PC-9 (cell line): ENCODE data around the gene AOAH.

ENCODE experiments used
- EZH2 ChIP-seq: fragments of 200-600 bp; sonication (generic); IDR thresholded peaks from 2 replicates; pipeline ENCODE4 v1.8.0; 2017; ENCODE audit warnings: antibody characterized with exemption, low read depth
- TF ChIP-seq, protein P1 (sequence below): fragments of 200-600 bp; sonication (generic); conservative IDR thresholded peaks from 2 replicates; pipeline ENCODE4 v1.6.1; 2017; ENCODE audit warnings: mixed run types, antibody characterized with exemption, mild to moderate bottlenecking, moderate library complexity

- TF ChIP-seq, protein P1, sequence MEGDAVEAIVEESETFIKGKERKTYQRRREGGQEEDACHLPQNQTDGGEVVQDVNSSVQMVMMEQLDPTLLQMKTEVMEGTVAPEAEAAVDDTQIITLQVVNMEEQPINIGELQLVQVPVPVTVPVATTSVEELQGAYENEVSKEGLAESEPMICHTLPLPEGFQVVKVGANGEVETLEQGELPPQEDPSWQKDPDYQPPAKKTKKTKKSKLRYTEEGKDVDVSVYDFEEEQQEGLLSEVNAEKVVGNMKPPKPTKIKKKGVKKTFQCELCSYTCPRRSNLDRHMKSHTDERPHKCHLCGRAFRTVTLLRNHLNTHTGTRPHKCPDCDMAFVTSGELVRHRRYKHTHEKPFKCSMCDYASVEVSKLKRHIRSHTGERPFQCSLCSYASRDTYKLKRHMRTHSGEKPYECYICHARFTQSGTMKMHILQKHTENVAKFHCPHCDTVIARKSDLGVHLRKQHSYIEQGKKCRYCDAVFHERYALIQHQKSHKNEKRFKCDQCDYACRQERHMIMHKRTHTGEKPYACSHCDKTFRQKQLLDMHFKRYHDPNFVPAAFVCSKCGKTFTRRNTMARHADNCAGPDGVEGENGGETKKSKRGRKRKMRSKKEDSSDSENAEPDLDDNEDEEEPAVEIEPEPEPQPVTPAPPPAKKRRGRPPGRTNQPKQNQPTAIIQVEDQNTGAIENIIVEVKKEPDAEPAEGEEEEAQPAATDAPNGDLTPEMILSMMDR: no peak
- no peak for TF ChIP-seq EZH2
Observed at GRCh38 chr7:36640682-36641081, 83.6 kb downstream of the AOAH start.
